ENCODE measurements around the gene LYSMD1.

Gene LYSMD1

DNA sequence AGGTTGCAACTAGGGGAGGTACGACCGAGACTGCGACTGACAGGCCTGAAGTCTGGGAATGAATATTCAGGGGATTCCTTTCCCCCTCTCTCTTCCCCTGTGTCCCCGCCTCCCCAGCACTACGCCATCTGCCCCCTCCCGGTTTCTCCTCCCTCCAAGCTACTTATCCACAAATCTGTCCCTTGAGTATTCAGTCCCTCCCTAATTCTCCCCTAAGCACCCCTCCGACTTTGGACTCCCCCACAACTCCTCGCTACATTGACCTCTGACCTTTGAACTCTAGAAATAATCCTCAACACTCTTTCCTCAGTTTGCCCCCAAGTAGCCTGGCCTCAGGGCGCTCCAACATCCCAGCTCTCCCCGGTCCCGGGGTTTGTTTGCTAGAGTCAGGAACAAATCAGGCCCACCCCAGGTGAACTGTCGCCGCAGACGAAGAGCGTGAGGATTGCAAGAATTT lies 393 bp downstream of the LYSMD1 start:
- H3K9ac ChIP-seq (ENCODE audit: low read length): peak overlapping the region; percentile 63
- H3K36me3 ChIP-seq (ENCODE audit: control insufficient read depth, insufficient read depth, low read length): peaks cover 13% of the 10 kb centered on the region
- peak overlapping the region; percentile 95 for H3K27ac ChIP-seq (ENCODE audit: low read depth, low read length)
- peaks cover 8% of the 10 kb centered on the region for H3K4me1 ChIP-seq (ENCODE audit: control insufficient read depth, insufficient read depth, low read length)
- no peaks in the 10 kb centered on the region for H3K27me3 ChIP-seq (ENCODE audit: control insufficient read depth, insufficient read depth, low read length)
- peak overlapping the region; percentile 97 for H3K4me3 ChIP-seq (ENCODE audit: low read length)

DNA sequence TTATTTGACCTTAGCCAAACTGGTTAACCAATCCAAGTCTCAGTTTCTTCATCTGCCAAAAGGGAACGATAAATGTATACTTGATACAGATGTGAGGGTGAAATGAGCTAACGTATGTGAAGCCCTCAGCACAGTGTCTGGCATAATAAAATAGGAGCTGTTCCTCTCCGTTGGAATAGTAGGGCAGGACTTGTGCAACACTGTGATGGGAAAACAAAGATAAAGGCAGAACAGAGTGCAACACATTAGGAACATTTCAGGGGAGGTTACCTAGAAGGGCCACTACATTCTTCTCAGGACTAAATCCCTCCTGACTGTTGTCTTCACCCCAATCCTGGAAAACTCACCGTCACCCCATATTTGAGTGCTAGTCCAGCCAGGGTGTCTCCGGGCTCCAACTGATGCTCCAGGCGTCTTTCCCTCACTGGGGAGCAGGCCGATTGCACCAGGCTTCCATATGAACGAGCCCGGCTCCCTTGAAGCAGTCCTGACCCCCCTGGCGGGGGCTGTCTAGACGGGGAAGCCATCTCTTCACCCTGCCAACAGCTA lies 896 bp downstream of the LYSMD1 start:
- H3K36me3 ChIP-seq (ENCODE audit: control insufficient read depth, insufficient read depth, low read length): peaks cover 13% of the 10 kb centered on the region
- no peaks in the 10 kb centered on the region for H3K27me3 ChIP-seq (ENCODE audit: control insufficient read depth, insufficient read depth, low read length)
- peak overlapping the region; percentile 95 for H3K27ac ChIP-seq (ENCODE audit: low read depth, low read length)
- peaks cover 8% of the 10 kb centered on the region for H3K4me1 ChIP-seq (ENCODE audit: control insufficient read depth, insufficient read depth, low read length)
- H3K9ac ChIP-seq (ENCODE audit: low read length): peak overlapping the region; percentile 63
- H3K4me3 ChIP-seq (ENCODE audit: low read length): peak overlapping the region; percentile 97

DNA sequence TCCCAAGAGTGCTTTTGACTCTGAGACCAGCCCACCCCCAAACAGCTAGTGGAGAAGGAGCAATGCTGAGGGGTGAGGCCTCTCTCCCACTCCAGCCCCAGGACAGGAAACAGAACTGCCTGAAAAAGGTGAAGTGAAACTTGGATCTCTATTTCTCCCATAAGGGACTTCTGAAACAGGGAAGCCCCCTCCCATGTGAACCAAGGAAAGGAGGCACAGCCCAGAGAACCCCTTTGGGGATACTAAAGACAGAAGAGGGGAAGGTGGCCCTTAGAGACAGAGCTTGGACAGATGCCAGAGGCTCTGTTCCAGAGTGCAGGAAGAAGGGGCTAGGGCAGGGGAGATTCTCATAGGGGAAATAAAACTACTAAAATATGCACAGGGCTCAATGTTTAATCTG lies 6.3 kb downstream of the LYSMD1 start:
- H3K36me3 ChIP-seq (ENCODE audit: control insufficient read depth, insufficient read depth, low read length): peaks cover 27% of the 10 kb centered on the region

DNA sequence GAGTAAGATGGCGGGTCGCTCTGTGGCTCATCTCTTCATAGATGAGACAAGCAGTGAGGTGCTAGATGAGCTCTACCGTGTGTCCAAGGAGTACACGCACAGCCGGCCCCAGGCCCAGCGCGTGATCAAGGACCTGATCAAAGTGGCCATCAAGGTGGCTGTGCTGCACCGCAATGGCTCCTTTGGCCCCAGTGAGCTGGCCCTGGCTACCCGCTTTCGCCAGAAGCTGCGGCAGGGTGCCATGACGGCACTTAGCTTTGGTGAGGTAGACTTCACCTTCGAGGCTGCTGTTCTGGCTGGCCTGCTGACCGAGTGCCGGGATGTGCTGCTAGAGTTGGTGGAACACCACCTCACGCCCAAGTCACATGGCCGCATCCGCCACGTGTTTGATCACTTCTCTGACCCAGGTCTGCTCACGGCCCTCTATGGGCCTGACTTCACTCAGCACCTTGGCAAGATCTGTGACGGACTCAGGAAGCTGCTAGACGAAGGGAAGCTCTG lies 6.9 kb downstream of the LYSMD1 start:
- H3K9ac ChIP-seq (ENCODE audit: low read length): no peak overlapping the region
- H3K27me3 ChIP-seq (ENCODE audit: control insufficient read depth, insufficient read depth, low read length): no peaks in the 10 kb centered on the region
- no peaks in the 10 kb centered on the region for H3K4me1 ChIP-seq (ENCODE audit: control insufficient read depth, insufficient read depth, low read length)
- no peak overlapping the region for H3K4me3 ChIP-seq (ENCODE audit: low read length)
- H3K27ac ChIP-seq (ENCODE audit: low read depth, low read length): no peak overlapping the region
- H3K36me3 ChIP-seq (ENCODE audit: control insufficient read depth, insufficient read depth, low read length): peaks cover 27% of the 10 kb centered on the region

More for the DNA sequence above, 6.3 kb downstream of the LYSMD1 start:
- no peak overlapping the region for H3K4me3 ChIP-seq (ENCODE audit: low read length)
- H3K4me1 ChIP-seq (ENCODE audit: control insufficient read depth, insufficient read depth, low read length): peaks cover 2% of the 10 kb centered on the region
- H3K27ac ChIP-seq (ENCODE audit: low read depth, low read length): no peak overlapping the region
- no peaks in the 10 kb centered on the region for H3K27me3 ChIP-seq (ENCODE audit: control insufficient read depth, insufficient read depth, low read length)
- H3K9ac ChIP-seq (ENCODE audit: low read length): no peak overlapping the region

DNA sequence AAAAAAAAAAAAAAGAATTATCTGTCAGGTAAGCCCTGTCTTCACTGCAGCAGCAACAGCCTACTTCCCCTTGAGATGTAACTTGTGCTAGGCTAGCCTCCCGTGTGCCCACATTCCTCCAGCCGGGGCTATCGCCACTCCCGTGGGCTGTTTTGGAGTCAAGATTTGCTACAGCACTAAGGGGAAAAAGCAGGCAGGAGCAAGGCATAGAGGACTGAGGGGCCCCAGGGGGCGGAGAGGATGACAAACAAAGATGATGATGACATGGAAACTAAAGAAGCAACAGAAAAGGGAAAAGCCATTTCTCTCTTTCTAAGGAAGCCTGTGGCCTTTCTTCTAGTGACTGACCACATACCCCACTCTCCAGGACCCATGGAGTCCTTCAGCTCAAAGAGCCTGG lies 7.4 kb downstream of the LYSMD1 start:
- no peak overlapping the region for H3K4me3 ChIP-seq (ENCODE audit: low read length)
- H3K4me1 ChIP-seq (ENCODE audit: control insufficient read depth, insufficient read depth, low read length): no peaks in the 10 kb centered on the region
- no peaks in the 10 kb centered on the region for H3K27me3 ChIP-seq (ENCODE audit: control insufficient read depth, insufficient read depth, low read length)
- no peak overlapping the region for H3K27ac ChIP-seq (ENCODE audit: low read depth, low read length)
- H3K9ac ChIP-seq (ENCODE audit: low read length): no peak overlapping the region
- peaks cover 27% of the 10 kb centered on the region for H3K36me3 ChIP-seq (ENCODE audit: control insufficient read depth, insufficient read depth, low read length)

DNA sequence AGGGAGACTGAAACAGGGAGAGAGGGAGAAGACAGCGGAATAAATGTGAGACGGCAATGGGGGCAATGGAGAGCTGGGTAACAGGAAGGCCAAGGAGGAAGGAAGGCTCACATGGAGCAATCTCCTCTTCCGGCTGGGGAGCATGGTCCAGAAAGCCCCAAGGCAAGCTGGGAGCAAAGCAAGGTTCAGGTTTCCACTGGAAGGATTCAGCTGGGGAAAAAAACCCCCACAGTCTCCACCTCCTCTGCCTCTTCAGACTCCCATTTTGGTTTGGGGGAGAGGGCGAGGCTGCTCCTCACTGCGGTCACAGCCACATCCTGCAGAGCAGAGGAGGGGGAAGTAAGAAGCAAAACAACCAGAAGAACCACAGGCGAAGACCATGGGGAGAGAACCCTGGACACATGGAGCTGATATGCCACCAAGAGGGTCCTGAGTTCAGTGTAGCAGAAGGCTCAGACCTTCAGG lies 8.6 kb downstream of the LYSMD1 start:
- Histone ChIP-seq H3K9ac (ENCODE audit: low read length) (peak overlapping the region; percentile 12), H3K4me1 (ENCODE audit: control insufficient read depth, insufficient read depth, low read length) (no peaks in the 10 kb centered on the region), H3K36me3 (ENCODE audit: control insufficient read depth, insufficient read depth, low read length) (peaks cover 27% of the 10 kb centered on the region), H3K27me3 (ENCODE audit: control insufficient read depth, insufficient read depth, low read length) (no peaks in the 10 kb centered on the region), H3K4me3 (ENCODE audit: low read length) (peak overlapping the region; percentile 51), H3K27ac (ENCODE audit: low read depth, low read length) (no peak overlapping the region)

DNA sequence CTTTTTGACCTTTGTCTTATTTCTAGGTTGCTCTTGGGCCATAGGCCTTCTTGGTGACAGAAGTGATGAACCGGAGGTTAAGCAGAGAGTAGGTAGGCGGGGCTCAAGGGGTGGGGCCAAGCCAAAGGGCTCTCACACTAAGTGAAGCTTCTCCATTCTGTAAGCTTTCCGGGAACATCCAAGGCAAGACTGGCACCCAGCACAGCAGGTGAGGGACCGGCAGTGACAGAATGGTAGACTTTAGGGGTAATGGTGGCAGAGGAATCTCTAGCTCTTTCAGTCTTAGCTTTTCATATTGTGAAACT lies 9.2 kb downstream of the LYSMD1 start, which contains the start of gene TNFAIP8L2:
TSS of gene TNFAIP8L2 (plus strand) at position 135 of the 305 bp plus-strand sequence. CDS start 2,049 bp downstream, outside the sequence.
- H3K27ac ChIP-seq (ENCODE audit: low read depth, low read length): no peak within 1 kb of the TSS
- H3K27me3 ChIP-seq (ENCODE audit: control insufficient read depth, insufficient read depth, low read length): no peaks in the 10 kb centered on the region
- peak within 1 kb of the TSS; percentile 12 for H3K9ac ChIP-seq (ENCODE audit: low read length)
- no peaks in the 10 kb centered on the region for H3K4me1 ChIP-seq (ENCODE audit: control insufficient read depth, insufficient read depth, low read length)
- H3K4me3 ChIP-seq (ENCODE audit: low read length): peak within 1 kb of the TSS; percentile 51
- H3K36me3 ChIP-seq (ENCODE audit: control insufficient read depth, insufficient read depth, low read length): peaks cover 22% of the 10 kb centered on the region

DNA sequence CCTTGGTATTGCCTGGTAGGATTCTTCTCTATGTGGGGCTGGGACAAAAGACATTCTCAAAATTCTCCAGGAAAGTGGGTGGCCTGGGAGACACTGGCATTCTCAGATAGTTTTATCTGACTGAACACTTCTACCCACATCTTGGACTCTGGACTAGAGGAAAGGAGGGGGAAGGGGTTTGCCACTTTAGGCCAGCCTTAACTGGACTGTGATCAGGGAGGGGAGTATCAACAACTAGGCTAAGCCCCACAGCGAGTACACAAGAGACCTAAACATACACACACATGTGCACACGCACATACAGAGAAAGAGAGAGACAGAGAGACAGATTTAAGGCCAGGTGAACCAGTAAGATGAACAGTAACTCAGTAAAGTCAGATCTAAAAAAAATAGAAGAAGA lies 18.0 kb downstream of the LYSMD1 start:
- peaks cover 4% of the 10 kb centered on the region for H3K4me1 ChIP-seq (ENCODE audit: control insufficient read depth, insufficient read depth, low read length)
- no peaks in the 10 kb centered on the region for H3K27me3 ChIP-seq (ENCODE audit: control insufficient read depth, insufficient read depth, low read length)
- no peak overlapping the region for H3K9ac ChIP-seq (ENCODE audit: low read length)
- H3K36me3 ChIP-seq (ENCODE audit: control insufficient read depth, insufficient read depth, low read length): no peaks in the 10 kb centered on the region
- no peak overlapping the region for H3K4me3 ChIP-seq (ENCODE audit: low read length)
- peak overlapping the region; percentile 73 for H3K27ac ChIP-seq (ENCODE audit: low read depth, low read length)

DNA sequence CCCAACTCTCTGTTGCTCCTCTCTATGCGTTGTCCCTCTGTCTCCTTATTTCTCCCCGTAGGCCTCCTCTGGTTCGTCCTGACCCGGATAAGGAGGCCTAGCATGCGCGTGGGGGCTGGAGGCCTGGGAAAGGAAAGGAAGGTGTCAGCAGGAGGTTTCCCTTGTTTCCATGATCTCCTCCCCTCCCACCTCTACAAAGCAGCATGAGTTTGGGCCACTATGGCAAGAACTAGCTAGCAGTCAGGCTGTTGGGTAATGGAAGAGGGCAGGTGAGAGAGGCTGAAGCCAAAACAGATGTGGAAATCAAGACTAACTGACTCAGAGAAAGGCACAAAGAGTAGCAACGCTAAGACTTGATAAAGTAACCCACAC lies 18.6 kb downstream of the LYSMD1 start:
- Histone ChIP-seq H3K9ac (ENCODE audit: low read length) (peak overlapping the region; percentile 67), H3K27ac (ENCODE audit: low read depth, low read length) (peak overlapping the region; percentile 73), H3K4me1 (ENCODE audit: control insufficient read depth, insufficient read depth, low read length) (peaks cover 4% of the 10 kb centered on the region), H3K27me3 (ENCODE audit: control insufficient read depth, insufficient read depth, low read length) (no peaks in the 10 kb centered on the region), H3K36me3 (ENCODE audit: control insufficient read depth, insufficient read depth, low read length) (no peaks in the 10 kb centered on the region), H3K4me3 (ENCODE audit: low read length) (peak overlapping the region; percentile 80)

DNA sequence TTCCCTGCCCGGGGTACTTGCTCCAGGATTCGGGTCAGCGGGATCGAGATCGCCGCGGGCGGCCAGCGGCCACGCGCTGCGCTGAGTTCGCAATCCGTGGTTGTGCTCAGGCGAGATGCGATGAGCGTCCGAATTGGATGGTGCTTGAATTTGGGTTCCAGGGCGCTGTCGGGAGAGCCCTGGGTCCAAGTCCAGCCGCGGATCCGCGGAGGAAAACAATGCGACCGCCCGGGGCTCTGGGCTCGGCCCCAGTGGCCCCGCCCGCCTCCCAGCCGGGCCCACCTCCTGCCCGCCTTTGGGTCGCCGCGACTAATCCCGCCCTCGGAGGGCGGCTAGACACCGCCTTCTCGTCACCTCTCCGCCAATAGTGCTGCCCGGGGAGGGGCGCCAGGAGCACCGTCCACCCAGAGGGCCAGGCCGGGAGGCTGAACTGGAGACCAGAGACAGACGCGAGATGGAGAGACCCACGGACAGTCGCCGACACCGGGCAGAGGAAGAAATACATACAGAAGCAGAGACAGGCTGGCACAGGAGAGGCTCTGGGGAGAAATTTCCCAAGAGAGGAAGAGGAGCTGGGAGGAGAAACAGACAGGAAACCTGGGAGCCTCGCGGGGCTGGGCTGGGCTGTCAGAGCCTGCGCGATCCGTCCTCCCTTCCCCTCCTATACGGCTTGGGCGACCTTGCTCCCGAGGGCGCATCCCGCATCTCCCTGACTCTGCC lies 19.1 kb downstream of the LYSMD1 start, which contains the start of gene SEMA6C:
TSS of gene SEMA6C (minus strand) at position 220 of the 720 bp plus-strand sequence. CDS start 4,010 bp downstream, outside the sequence.
- Histone ChIP-seq H3K9ac (ENCODE audit: low read length) (peak within 1 kb of the TSS; percentile 72), H3K27ac (ENCODE audit: low read depth, low read length) (peak within 1 kb of the TSS; percentile 73), H3K36me3 (ENCODE audit: control insufficient read depth, insufficient read depth, low read length) (no peaks in the 10 kb centered on the region), H3K4me3 (ENCODE audit: low read length) (peak within 1 kb of the TSS; percentile 80), H3K4me1 (ENCODE audit: control insufficient read depth, insufficient read depth, low read length) (peaks cover 4% of the 10 kb centered on the region), H3K27me3 (ENCODE audit: control insufficient read depth, insufficient read depth, low read length) (no peaks in the 10 kb centered on the region)

DNA sequence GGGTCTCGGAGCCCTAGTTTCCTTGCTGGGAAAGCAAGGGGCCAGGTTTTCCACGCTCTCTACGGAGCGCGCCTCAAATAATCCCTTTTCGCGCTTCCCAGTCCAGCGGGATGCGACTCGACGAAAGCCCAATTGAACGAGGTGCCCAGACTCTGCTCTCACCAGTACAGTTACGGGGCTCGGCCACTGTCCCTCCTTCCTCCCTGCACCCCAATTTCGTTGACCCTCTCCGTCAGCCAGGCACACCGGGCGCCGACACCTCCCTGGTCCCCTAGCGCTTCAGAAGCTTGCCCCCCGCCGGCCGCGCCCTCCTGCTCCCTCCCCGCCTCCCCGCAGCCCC lies 19.7 kb downstream of the LYSMD1 start:
- H3K27ac ChIP-seq (ENCODE audit: low read depth, low read length): no peak overlapping the region
- H3K4me1 ChIP-seq (ENCODE audit: control insufficient read depth, insufficient read depth, low read length): peaks cover 4% of the 10 kb centered on the region

DNA sequence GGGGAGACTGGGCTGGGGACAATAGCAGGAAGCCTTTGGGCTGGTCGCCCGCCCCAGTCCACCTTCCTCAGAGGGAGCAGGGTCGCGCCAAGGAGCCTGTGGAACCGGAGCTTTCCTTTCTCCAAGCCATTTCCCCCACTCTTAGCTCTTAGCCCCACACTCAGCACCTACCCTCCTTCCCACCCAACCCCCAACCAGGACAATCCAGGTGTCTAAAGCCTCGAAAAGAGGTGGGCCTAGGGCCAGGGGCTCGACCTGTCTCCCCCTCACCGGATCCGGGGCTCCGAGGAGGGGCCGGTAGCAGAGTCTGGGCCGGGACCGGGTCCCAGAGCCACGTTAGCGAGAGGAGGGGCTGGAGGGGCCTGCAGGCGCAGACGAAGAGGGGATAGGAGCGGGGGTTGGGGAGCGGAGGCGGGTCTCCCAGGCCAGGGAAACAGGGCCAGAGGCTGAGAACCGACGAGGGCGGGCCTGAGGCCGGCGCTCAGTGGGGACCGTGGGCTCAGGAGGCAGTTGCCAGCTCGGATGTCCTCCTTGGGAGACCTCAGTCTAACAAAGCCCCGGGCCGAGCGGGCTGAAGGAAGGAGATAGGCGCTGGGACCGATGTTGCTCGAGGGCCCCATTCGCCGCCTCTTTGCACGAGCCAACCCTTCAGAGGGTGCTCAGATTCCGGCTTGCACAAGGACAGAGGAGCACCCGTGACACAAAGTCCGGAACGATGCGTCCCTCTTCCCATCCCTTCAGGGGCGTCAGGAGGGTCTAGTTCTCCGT lies 20.2 kb downstream of the LYSMD1 start:
- Histone ChIP-seq H3K36me3 (ENCODE audit: control insufficient read depth, insufficient read depth, low read length) (no peaks in the 10 kb centered on the region), H3K27me3 (ENCODE audit: control insufficient read depth, insufficient read depth, low read length) (no peaks in the 10 kb centered on the region), H3K27ac (ENCODE audit: low read depth, low read length) (no peak overlapping the region), H3K4me1 (ENCODE audit: control insufficient read depth, insufficient read depth, low read length) (peaks cover 4% of the 10 kb centered on the region), H3K4me3 (ENCODE audit: low read length) (peak overlapping the region; percentile 80), H3K9ac (ENCODE audit: low read length) (peak overlapping the region; percentile 2)

More for the DNA sequence above, 19.7 kb downstream of the LYSMD1 start:
- Histone ChIP-seq H3K9ac (ENCODE audit: low read length) (peak overlapping the region; percentile 2), H3K4me3 (ENCODE audit: low read length) (peak overlapping the region; percentile 80), H3K36me3 (ENCODE audit: control insufficient read depth, insufficient read depth, low read length) (no peaks in the 10 kb centered on the region), H3K27me3 (ENCODE audit: control insufficient read depth, insufficient read depth, low read length) (no peaks in the 10 kb centered on the region)

Data from rectal smooth muscle tissue (tissue), 1 donor.